IPS-NIHi11 (cell line): ENCODE results near the gene FARS2.
A peak's percentile ranks its signal among the peaks of the same experiment; 100 is the strongest.

Experiments used
- DNase-seq: peaks from one replicate; pipeline ENCODE4 v3.0.0; 2012; ENCODE audit warnings: mixed read lengths, low spot score

FARS2 gene

DNA sequence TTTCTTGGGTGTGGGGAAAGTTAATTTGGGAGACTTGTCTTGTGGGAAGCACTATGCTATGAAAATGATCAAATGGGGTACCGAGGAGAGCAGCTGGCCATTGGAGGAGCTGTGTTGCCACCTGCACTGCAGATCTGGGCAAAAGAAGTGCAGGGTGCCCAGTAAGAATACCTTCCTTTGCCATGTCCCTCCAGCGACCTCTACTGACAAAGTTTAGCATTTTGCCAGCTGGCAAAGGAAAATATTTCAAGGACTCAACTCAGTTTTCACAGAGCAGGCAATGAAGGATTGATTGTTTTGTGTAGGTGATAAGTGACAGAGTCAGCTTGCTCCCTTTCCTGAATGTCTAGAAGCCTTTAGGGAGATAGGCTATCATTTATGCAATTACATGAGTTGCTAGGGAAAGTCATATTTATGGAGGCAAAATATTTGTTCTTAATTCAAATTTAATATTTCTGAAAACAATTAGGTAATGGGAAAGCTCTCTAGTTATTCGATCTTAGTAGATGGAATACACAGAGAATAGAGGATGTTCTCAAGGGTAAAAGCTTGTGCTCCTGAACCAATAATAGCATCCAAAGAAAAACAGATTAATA is 118.4 kb downstream of the FARS2 start:
- DNase-seq, result peak; percentile 60

DNA sequence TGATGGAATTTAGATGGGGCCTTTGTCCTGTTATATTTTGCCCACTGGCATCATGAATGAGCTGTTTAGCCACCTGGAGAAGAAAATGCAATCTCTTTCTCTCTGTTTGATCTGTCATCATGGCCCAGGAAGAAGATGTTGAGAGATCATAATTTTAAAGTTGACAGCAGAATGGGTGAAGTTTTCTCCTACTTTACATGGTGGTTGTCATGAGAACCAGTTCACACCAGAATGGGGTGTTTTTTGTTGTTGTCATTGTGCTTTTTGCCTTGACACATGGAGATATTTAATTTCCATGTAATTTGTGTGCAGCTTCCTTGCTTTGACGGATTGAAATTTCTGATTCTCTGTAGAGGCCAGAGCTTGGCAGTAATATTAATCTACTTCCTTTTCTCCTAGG is 122.5 kb downstream of the FARS2 start:
- DNase-seq, result no peak

DNA sequence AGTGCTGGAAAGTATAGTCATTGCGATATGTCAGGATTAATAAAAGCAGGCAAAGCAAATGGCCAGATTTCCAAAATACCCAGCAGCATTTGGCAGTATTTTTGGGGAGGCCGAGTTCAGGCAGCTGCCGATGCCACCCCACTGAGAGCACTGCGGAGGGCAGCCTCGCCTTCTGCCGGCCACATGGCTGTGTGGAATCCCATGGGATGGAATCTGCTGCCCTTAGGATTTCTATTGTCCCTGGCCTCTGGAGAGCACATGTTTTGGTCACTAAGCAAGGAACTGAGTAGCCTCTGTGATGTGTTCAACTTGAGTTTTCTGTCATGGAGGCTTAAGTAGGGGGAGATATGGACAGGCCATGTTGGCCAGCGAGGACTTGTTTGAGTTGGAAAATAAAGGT is 123.0 kb downstream of the FARS2 start:
- no peak for DNase-seq

DNA sequence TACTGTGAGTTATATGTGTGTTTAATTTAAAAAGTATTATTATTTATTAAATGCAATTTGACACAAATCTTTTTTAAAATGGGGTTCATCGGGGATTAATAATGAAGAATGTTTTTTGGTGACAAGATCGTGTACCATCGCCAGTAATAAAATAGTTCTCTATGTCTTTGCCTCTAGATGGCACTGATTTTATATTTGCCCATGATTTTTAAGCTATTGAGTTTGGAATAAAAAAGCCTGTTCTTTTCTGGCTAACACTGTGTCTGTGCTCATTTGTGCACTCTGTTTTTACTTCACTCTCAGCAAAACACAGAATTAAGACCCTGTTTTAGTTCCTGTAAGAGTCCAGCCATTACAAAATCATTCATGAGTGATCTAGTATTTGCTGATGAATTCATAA is 127.0 kb downstream of the FARS2 start:
- no peak for DNase-seq

DNA sequence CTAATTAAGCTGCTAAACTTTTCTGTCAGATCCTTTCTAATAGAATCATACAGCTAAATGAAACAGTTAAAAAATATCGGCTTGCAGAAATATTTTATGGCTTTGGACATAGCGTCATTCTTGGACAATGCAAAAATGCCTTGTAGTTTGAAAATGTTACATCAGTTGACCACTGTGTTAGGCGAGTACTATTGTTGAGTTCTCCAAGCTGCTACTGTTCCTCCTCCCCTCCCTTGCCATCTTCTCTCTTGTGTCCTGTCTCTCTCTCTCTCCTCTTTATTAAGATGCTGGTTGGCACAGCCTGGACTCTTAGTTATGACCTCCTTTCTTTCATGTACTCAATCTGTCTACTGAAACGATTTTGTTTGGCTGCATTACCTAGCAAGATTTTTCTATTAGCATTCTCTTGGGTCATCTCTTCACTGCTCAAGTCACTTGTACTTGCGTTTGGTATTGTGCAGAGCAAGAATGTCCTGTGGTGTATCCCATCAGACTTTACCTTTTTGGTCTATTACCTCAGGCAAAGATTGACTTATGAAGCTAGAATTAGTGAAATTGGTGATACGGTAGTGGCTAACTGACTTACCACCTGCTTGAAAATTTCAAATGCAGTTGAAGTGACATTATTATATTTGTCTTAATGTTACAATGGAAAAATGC is 127.9 kb downstream of the FARS2 start:
- no peak for DNase-seq

DNA sequence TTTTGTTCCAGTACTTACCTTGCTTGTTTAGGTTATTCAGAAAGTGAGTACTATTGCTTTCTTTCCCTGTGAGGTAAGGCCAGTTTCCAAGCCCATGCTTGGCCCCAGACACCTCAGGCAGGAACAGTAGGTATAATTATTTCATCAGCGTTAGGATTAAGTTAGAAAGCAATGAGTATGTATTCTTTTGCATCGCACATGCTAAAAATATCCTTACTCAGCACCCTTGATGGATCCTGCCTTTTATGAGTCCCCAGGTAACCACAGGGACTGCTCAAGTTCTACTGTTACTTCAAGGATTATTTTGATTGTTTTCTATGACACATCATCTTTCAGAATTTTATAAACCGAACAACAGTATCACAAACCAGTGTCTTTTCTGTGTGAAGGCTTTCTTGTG is 128.9 kb downstream of the FARS2 start:
- DNase-seq, result no peak

DNA sequence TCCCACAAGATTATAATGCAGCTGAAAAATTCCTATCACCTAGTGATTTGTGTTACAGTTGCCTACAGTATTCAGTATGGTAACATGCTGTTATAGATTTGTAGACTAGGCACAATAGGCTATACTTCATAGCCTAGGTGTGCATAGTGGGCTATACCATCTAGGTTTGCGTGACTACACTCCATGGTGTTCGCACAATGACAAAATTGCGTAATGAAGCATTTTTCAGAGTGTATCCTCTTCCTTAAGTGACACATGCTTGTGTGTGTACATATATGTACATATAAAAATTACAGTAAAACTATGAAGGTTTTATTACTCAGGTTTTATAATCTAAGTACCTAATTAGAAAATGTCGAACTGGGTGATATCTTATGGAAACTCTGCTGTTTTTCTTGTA is 133.0 kb downstream of the FARS2 start:
- no peak for DNase-seq

DNA sequence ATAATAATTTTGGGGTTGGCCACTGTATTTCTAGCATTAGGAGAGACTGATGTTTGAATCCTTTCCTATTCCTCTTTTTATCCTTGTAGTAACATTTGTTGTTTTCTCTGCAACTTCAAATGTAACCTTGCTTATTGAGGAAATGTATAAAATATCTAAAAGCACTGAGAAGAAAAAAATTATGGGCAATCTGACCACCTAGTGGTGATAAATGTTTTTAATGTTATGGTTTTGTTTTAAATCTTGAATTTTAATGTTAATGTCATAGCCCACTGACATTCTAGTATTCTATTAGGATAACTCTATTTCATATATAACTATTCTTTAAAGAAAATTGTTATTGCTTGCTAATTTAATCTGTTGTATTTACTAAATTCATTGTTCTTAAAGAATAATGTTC is 134.4 kb downstream of the FARS2 start:
- DNase-seq, result no peak

DNA sequence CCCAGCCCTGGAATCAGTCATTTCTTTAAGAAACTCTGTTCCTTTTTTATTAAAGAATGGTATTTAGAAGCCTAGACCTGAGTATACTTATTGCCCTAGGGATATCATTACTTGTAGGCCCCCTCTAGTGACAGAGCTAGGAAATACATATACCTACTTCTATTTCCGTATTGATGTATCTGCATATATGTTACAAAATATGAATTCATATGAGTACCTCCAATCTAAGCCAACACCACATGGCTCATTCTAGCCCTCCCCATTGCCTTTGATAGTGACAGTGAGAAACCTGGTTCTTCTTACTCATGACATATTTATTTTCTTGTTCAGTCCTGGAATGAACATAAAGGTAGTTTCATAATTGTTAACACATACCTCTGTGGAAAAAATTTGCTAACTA is 137.2 kb downstream of the FARS2 start:
- DNase-seq, result no peak

DNA sequence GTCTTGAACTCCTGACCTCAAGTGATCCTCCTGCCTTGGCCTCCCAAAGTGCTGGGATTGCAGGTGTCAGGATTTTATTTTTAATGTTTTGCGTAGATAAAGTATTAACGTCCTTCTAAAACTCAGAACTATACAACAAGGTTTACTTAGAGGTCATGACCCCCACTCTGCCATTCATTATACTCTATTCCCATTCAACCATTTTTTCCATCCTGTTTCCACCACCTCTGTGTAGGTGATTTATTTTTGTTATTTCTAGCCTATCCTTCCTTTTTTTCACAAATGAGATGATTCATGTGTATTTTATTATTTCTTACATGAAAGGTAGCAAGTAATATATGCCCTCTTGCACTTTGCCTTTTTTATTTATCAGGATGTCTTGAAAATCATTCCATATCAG is 138.1 kb downstream of the FARS2 start:
- no peak for DNase-seq

DNA sequence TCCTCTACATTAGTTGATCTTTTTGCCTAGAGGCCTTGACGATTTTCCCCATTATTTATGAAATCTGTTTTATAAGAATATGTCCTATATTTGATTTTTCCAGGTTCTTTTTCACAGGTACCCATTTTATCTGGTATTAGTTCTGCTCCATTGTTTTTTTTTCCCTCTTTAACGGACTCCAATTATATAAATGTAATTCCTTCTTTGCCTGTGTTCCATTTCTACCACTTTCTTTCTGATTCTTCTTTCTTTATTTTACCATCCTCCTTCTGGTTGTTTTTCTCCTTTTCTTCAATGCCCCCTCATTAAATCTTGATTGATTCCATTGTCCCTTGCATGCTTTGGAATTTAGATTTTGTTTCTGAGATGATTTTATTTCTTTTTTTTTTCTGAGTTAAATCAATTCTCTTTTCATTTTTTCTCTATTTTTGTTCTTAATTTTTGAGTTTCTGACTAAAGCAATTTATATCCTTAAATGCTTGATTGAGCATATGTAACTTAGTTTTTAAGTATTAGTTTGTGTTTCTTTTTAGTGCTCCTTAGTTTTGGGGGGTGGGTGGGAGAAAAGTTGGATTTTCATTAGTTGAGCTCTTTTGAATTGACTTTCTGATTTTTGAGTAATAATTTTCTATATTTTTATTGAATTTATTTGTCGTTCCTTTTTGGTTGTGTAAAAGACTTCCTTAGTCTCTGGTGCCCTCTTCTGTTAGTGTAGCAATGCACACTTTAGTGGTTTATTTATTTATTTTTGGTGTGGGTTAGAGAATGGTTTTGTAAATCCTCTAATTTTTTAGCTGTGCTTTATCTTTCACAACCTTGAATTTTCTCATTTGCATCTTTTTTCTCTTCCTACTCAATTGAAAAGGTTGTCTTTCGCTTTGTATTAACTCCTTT is 140.8 kb downstream of the FARS2 start:
- no peak for DNase-seq

DNA sequence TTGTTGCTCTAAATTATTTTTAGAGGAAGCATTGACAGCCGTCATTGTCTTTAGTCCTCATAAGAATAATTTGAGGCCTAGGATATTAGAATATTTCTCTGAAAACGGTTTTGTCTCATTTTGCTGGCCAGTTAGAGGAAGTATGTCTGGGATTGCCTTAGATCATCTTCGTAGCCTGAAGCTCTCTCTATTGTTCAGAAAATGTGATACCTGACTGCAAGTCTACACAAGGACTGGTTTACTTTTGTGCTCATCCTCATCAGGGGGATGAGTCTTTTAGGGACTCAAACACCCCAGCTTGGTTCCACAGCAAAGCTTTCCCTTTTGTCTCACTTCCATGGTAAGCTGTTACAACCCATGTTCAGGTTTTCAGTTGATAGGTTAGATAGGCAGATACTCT is 141.8 kb downstream of the FARS2 start:
- DNase-seq, result no peak

DNA sequence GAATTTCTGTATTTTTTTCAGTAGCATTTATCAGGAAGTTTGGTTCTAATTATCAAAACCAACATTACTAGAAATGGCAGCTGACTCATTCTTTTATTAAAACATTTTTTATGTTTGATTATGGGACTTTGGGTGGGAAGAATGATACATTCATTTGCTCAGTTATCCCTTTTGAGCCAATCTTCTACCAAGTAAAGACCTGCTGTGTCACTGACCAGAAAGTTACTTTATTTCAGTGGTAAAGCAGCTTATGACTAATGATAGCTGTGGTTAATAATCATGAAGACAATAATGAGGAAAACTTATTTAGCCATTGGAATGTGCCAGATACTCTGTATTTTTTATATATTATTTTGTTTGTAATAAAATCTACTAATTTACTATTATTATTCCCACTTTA is 142.3 kb downstream of the FARS2 start:
- no peak for DNase-seq

DNA sequence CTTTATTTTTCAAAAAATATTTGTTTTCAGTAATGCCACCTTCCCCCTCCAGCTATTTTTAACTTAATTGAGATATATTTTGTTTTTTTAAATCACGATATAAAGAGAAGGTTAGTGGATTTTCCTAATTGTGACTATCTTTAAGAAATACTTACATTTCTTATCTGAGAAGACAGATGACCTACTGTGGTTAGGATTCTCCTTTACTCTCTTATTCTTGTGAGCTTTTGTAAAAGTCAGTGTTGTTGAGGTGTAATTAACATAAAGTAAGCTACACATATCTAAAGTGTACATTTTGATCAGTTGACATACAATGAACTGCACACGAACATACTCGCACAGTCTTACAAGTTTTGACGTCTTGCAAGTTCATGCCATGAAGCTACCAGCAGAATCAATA is 144.7 kb downstream of the FARS2 start:
- no peak for DNase-seq

DNA sequence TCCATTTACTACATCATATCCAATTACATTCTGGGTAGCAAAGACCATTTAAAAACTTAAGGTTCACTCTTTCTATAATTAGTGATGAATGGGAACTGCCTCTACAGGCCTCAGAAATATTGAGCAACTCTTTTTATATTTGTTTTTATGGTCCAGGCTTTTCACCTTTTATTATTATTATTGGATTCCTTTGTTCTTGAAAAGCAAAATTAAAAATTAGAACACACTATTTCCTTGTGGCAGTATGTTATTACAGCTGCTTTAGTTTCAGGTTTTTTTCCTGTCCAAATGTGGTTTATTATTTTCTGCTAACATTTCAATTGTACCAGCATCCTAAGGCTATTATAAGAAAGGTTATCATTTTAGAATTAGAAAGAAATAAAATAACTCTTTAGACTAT is 150.1 kb downstream of the FARS2 start:
- DNase-seq, result no peak

DNA sequence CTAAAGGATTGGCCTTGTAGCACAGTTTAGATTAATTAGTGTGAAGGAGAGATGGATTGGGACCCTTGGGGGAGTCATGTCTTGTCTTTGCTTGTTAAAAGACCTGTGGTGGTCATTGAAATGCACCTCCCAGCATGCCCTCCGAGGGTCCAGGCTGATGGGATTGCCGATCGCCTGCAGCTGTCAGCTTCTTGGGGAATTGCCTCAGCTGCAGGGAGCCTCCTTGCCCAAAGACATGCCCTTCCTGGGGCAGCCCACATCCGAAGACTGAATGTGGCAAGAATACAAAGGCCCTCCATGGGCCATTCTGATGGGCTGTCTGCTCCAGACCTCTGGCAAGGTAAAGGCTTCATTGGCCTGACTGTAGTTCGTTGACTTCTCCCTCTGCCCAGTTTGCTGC is 150.7 kb downstream of the FARS2 start:
- DNase-seq, result peak; percentile 30

DNA sequence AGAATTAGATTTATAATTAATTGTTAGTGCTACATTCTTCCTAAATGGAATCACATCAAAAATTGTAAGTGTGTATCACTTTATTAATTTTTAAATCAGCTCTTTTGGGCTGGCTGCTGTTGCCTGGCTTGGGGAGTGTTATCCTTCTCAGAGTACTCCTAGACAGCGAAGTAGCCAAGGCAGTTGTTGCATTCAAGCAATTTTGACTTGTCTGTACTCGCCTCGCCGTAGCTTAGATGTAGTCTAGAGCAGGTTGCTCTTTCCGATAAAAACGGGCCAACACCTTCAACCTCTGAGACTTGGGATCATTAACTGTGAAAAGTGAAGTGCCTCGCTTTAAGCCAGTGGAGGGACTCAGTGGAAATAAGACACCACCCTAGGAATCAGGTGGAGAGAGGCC is 151.3 kb downstream of the FARS2 start:
- no peak for DNase-seq

DNA sequence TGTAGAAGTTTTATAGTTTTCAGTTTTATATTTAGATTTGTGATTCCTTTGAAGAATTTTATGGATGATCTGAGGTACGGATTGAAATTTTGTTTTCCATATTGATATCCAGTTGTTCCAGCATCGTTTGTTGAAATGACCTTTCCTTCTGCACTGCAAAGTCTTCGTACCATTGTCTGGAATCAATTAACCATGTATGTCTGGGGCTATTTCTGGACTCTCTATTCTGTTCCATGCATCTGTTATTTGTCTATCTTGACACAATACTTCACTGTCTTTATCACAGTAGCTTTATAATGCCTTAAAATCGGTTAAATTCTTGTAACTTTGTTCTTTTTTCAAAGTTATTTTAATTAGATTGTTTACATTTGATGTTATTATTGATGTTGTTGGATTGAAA is 154.9 kb downstream of the FARS2 start:
- DNase-seq, result no peak

DNA sequence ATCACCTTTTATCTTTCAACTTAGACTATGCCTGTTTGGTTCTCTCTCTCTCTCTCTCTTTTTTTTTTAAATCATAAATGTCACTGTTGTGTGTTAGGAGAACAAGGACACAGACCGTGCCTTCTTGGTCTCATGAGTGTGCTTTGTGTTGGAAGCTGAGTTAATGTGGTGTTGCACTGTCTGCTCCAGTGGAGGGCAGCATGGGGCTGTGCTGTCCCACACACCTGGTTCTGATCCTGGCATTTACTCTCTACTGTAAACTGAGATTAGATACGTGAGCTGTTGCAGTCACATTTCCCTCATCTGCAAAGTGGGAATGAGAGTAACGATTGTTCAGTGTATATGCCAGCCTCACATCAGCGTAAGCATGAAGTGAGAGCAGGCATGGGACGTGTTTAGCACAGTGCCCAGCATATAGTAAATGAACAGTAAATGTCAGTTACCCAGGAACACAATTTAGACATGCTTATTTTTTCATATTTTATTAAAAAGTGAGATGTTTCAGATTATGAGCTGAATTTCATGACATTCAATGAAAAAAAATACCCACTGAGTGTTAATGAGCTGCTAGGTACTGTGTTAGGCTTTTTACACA is 161.1 kb downstream of the FARS2 start:
- DNase-seq, result peak; percentile 62

DNA sequence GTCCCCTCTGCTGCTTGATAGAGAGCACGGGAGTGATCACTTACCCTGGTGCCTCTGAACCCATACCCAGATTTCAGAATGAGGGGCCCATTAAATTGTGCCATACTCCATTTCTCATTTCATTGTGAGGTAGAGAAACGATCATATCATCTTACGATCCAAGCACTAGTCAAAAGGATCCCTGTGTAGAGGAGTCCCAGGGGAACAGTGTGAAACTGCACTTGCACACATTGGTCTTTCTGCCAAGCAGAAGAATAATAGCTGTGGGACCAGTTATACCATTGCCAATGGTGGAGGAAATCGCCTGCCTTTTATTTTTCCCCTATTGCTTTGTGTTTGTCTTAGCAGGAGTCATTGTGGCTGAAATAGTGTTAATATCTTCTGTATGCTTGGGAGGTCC is 161.9 kb downstream of the FARS2 start:
- DNase-seq, result no peak

DNA sequence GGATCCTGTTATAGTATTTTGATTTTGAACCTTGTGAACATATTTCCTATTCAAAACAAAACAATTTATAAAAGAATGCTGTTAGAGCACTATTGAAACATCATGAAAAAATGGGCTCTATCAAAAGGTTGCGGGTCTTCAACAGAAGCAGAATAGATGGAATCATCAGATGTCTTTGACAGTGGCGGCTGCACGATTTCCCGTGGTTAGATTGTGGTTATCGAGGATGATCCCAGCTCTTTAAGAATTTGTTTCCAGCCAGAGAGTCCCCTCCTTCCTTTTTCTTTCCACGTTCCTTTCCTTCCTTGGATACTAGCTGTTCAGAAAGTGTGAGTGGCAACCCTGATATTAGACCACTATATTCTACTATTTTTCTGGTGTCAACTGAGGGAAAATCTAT is 163.4 kb downstream of the FARS2 start:
- DNase-seq, result no peak

DNA sequence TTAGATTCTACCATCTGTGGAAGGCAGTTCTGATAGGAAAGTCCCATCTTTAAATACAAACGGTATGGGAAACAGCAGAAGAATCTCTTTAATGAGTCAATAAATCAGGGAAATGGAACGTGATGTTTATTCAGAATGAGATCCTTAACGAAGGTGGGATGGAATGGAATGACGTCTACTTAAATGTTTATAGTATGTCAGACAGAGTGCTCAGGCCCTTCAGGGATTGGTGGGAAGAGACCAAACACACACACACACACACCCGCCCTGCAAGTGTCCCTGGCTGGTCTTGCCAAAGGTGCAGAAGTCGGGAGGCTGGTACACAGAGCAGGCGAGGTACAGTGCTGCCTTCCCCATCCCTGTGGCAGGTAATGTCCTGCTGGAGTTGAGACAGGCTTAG is 164.0 kb downstream of the FARS2 start:
- DNase-seq, result no peak

DNA sequence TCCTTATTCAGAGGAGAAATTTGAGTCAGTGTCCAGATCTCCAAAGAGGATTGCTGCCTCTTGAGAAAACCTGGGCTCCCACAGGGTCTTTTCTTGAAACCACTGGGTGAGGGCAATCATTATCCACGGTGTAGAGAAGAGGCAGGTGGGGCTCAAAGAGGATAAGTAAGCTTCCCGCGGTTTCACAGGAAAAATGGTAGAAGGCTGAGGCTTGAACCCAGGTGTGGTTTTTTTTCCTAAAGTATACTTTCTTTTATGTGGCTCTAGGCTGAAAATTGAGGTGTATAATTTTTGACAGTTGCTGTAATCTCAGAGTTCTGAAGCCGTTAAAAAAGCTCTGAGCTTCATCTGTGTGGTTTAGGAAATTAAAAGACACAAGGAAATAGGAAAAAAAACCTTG is 164.5 kb downstream of the FARS2 start:
- DNase-seq, result no peak
